OCI-LY3 (cell line): ENCODE measurements around the gene ZFP57.

Source experiments
- CTCF ChIP-seq: fragments of 200-600, 300-600 bp; sonication (generic); IDR thresholded peaks from 2 replicates; pipeline ENCODE4 v1.5.1; 2014; ENCODE audit warnings: antibody characterized with exemption, low read length, low read depth
- EZH2phosphoT487 ChIP-seq: fragments of 200-600 bp; shearing (Covaris generic); IDR thresholded peaks from 2 replicates; pipeline ENCODE4 v1.6.1; 2018; ENCODE audit warnings: antibody characterized with exemption, mixed run types, low read depth

GRCh38 chr6:29629571-29629970 is 51.4 kb downstream of the ZFP57 start:
- TF ChIP-seq CTCF = no peak
- no peak for TF ChIP-seq EZH2phosphoT487
